Stimulated activated CD8-positive, alpha-beta memory T cell treated with anti-CD3 and anti-CD28 coated beads, Interleukin-2, amount 100 ng/mL, for 1 hour (primary cell): Measurements from ENCODE around the gene SAMD5.

Source experiments
- DNase-seq, 2 donors: peaks; one replicate each; pipeline ENCODE4 v3.0.0-alpha.2; 2020; ENCODE audit warnings: low read depth in 2 of 2

The SAMD5 gene

GRCh38 chr6:147618927-147619326 is 110.4 kb downstream of the SAMD5 start:
- no peak for DNase-seq
